ENCODE data around the gene USP13. TPM values are rescaled to one million over a fixed set of nuclear protein-coding genes. Genes with fewer than 3 reads are reported as not detected.

USP13 gene
- total and polyA plus RNA-seq, 2 of the 4 experiments (the other 2 are of a cell fraction): 9.2 to 18.1 TPM

- H4K91ac ChIP-seq (ENCODE audit: insufficient read depth, low read depth, low read length): no peak overlapping the region
- BruUV-seq (replicated peaks): no TSS peak
- peaks cover 20% of the 10 kb centered on the region for H3K4me1 ChIP-seq (ENCODE audit: control insufficient read depth, insufficient read depth, low read length)
- peaks cover 10% of the 10 kb centered on the region for H3K9me1 ChIP-seq (ENCODE audit: insufficient read depth, low read length)
- peaks cover 15 to 43% of the 10 kb centered on the region in 2 experiments for H3K79me1 ChIP-seq (ENCODE audit: low read depth in 1 of 2, low read length in 2 of 2)
- H3K23ac ChIP-seq (ENCODE audit: low read depth, low read length): peak overlapping the region; percentile 30; the same call in 1 of the 2 replicates
- peak overlapping the region; percentile 74 for H2BK5ac ChIP-seq (ENCODE audit: low read depth, low read length, poor library complexity, severe bottlenecking)
- H2BK20ac ChIP-seq (ENCODE audit: low read depth, low read length): no peak overlapping the region
- dilution Hi-C loops (cut with HindIII; ENCODE audit: low sequenced_read_pairs, unreplicated experiment): no loop called here
- no peak overlapping the region for H3K4me3 ChIP-seq (ENCODE audit: insufficient read depth, low read depth, low read length)
- H3K27me3 ChIP-seq (ENCODE audit: control insufficient read depth, insufficient read depth, low read length): no peaks in the 10 kb centered on the region
- TF ChIP-seq NFE2L2 (IDR thresholded peaks at IDR 0.05; ENCODE audit: low read depth, low read length) (peak; percentile 53; the same call in 1 of the 2 replicates), RAD21 (IDR thresholded peaks at IDR 0.05; ENCODE audit: low read length) (0 out of 2 replicates have a peak, but pooled peaks have one; percentile 10), FOS (IDR thresholded peaks at IDR 0.05; ENCODE audit: low read depth, low read length) (peak; percentile 41; the same call in 1 of the 2 replicates), BHLHE40 (IDR thresholded peaks at IDR 0.05; ENCODE audit: low read depth, low read length) (no peak), MAFK (IDR thresholded peaks at IDR 0.05; ENCODE audit: low read depth, low read length) (peak; percentile 42; the same call in 1 of the 2 replicates)
- no peak overlapping the region; the same call in 2 of the 3 replicates for H2BK15ac ChIP-seq (ENCODE audit: low read depth, low read length)
- H4K20me1 ChIP-seq (ENCODE audit: insufficient read depth, low read length): no peaks in the 10 kb centered on the region
- intact Hi-C loops (cut with micrococcal nuclease): no loop called here
- peak; percentile 93 for DNase-seq
- peak overlapping the region; percentile 38; the same call in 1 of the 2 replicates for H3K27ac ChIP-seq (ENCODE audit: insufficient read depth, low read length)
- H3K56ac ChIP-seq (ENCODE audit: extremely low read depth, insufficient read depth, low read length): no peak overlapping the region
- peak overlapping the region in 1 of 2 experiments; percentile 22; a peak in 1 of 4 replicates for H4K8ac ChIP-seq (ENCODE audit: low read depth in 2 of 2, low read length in 2 of 2)
- ATAC-seq (ENCODE audit: low read depth): peak; percentile 48
- H3K9me3 ChIP-seq (ENCODE audit: control insufficient read depth, insufficient read depth, low read length): no peaks in the 10 kb centered on the region
- peak overlapping the region; percentile 36; the same call in 1 of the 2 replicates for H3K4me2 ChIP-seq (ENCODE audit: low read depth, low read length)
- H3K36me3 ChIP-seq (ENCODE audit: control insufficient read depth, insufficient read depth, low read length): peaks cover 2% of the 10 kb centered on the region; the same call in 1 of the 2 replicates
- 0 out of 2 replicates have a peak overlapping the region, but pooled peaks have one; percentile 5 for H3K14ac ChIP-seq (replicated peaks; ENCODE audit: low read depth, low read length)
- no peak overlapping the region; the same call in 1 of the 2 replicates for H2AK5ac ChIP-seq (ENCODE audit: low read depth, low read length)
- ChIA-PET CTCF (no interaction called here), POLR2A (ENCODE audit: unreplicated experiment) (no interaction called here)
- in situ Hi-C loops (cut with MboI; ENCODE audit: low sequenced_read_pairs): no loop called here
- H3K9ac ChIP-seq (ENCODE audit: low read depth, low read length): no peak overlapping the region
- WGBS, 2 experiments (ENCODE audit: extremely low coverage in 2 of 2, insufficient read length in 1 of 2): no CpG with 5 or more reads among the region's 2 CpGs
- H2AFZ ChIP-seq (replicated peaks; ENCODE audit: low read length, poor library complexity): no peak overlapping the region
- H4K5ac ChIP-seq (ENCODE audit: low read depth, low read length): no peak overlapping the region
- peak overlapping the region; percentile 27; the same call in 1 of the 2 replicates for H3K4ac ChIP-seq (ENCODE audit: low read depth, low read length)
- H3K18ac ChIP-seq (ENCODE audit: low read depth, low read length): peak overlapping the region; percentile 2; the same call in 1 of the 2 replicates
- no peak overlapping the region for H2AK9ac ChIP-seq (replicated peaks; ENCODE audit: low read depth, low read length, poor library complexity)
- H2BK120ac ChIP-seq (ENCODE audit: low read depth, low read length): peak overlapping the region; percentile 22; the same call in 1 of the 2 replicates
These were observed 64.0 kb downstream of the USP13 start for GRCh38 chr3:179716811-179717210.
